Measurements from ENCODE around the gene UTP4.

Gene UTP4

DNA sequence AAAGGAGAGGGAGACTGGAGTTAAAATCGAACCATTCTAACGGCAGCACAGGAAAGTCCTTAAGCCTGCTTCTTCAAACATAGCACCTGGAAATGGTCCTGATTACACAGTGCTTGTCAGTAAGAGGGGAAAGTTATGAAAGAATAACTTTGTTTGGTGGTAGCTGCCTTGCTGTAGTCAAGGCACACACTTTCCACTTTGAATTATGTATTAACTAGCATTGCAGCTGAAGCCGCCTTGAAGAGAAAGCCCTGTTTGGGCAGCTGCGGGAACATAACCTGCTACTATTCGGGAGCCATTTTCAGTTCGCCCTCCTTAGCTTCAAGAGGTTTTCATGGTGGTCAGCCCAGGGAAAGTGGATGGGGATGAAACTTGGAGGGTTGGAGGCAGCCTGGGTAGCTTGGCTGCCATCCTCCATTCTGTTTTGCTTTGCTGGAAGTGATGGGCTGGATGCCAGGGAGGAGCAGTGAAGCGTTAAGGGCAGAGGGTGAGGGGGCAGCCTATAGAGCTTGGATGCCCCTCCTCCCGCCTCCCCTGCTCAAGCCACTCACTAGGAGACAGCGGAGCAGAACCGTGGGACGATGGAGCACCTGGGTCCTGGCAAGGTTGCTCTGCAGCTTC, 32.3 kb upstream of the UTP4 start:
- no peak overlapping the region for H3K9ac ChIP-seq (ENCODE audit: low read length)
- no peak overlapping the region for H3K27ac ChIP-seq (ENCODE audit: low read depth, low read length)
- no peak overlapping the region for H3K4me3 ChIP-seq (ENCODE audit: low read depth in 1 of 2, low read length in 2 of 2)

DNA sequence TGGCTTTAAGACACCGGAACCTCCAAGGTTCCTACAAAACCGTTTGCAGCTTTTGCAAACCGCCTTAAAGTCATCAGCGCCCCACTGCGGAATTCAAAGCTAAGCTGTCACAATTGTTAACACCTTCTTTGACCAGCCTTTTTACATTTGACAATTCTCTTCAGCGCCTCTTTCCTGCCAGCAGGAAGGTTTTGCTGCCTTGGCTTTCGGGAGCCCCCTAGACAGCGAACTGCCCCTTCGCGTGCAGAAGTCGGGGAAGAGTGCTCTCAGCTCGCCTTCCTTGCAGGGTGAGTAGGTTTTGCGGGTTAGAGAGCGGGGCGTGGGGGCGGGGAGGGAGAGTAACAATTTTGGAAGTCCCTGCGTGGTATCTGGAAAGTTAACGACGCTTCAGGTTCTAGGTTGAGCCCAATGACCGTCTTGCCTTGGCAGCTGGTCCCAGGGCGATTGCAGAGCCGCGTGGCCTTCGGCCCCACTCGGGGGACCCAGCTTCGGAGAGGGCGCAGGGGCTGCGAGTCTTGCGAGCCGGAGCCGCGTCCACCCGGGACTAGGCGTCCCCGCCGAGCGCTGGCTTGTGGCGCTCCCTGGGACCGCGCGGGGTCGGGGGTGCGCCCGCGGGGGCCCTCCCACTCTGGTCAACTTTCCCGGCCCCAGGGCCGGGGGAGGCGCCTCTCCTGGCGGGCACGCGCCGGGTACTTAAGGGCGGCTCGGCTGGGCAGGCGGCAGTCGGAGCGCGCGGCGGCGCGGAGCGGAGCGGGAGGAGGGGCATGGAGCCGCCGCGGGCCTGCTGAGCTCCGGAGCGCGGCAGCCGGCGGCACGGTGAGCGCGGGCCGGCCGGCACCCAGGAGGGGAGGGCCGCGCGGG, 26.7 kb upstream of the UTP4 start, which contains the start of gene HAS3:
Gene HAS3 (plus strand): TSS at position 153 of the 861 bp plus-strand sequence. CDS start 3,743 bp downstream, outside the sequence.
- H3K9ac ChIP-seq (ENCODE audit: low read length), result no peak within 1 kb of the TSS
- peak within 1 kb of the TSS; percentile 47 to 68 for H3K4me3 ChIP-seq (ENCODE audit: low read depth in 1 of 2, low read length in 2 of 2)
- peaks cover 24% of the 10 kb centered on the region for H3K4me1 ChIP-seq (ENCODE audit: insufficient read depth, low read length)
- H3K27ac ChIP-seq (ENCODE audit: low read depth, low read length), result no peak within 1 kb of the TSS
- peaks cover 6 to 31% of the 10 kb centered on the region in 2 donors for H3K27me3 ChIP-seq (ENCODE audit: control insufficient read depth in 1 of 2, insufficient read depth in 2 of 2, low read length in 2 of 2)
- no peaks in the 10 kb centered on the region for H3K9me3 ChIP-seq (ENCODE audit: low read length)
- H3K36me3 ChIP-seq (ENCODE audit: insufficient read depth, low read length), result peaks cover 5% of the 10 kb centered on the region

More for the DNA sequence above, 32.3 kb upstream of the UTP4 start:
- H3K9me3 ChIP-seq (ENCODE audit: low read length), result no peaks in the 10 kb centered on the region
- no peaks in the 10 kb centered on the region for H3K36me3 ChIP-seq (ENCODE audit: insufficient read depth, low read length)
- H3K4me1 ChIP-seq (ENCODE audit: insufficient read depth, low read length), result peaks cover 1% of the 10 kb centered on the region
- peaks cover 0 to 1% of the 10 kb centered on the region in 2 donors for H3K27me3 ChIP-seq (ENCODE audit: control insufficient read depth in 1 of 2, insufficient read depth in 2 of 2, low read length in 2 of 2)

DNA sequence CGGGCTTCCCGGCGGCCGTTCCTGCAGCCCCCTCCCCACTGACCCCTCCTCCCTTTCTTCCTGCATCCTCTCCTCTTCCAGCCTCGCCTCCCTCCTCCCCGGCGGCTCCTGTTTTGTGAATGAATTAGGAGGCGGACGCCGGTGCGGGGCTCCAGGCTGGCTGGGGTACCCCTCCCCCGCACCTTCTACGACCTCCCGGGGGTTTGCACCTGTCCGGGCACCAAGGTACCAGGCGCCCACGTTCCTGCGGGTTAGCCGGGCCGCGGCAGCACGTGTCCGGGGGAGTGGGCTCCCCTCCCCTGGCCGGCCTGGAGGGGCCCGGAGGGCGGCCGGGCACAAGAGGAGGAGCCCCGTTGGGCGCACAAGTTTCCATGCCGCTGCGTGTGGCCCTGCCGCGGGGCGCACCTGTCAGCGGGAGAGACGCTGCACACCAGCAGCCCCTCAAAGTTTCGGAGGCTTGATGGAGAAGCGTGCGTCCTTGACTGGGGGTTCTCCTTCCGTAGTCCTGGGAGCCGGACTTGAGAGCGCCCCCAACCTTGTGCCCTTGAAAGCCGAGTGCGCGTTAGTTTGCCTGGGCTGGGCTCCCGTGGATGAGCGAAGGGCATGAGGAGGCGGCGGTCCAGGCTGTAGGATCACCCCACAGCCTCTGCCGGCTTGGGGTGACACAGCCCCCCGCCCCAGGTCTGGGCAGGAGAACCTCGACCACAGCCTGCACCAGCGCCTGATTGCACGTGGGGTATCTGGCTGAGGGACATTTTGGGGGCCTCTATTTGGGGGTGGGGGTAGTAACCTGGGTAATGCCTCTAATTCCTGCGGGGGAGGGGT, 25.7 kb upstream of the UTP4 start:
- Histone ChIP-seq H3K27me3 (ENCODE audit: control insufficient read depth in 1 of 2, insufficient read depth in 2 of 2, low read length in 2 of 2) (peaks cover 6 to 31% of the 10 kb centered on the region in 2 donors), H3K9me3 (ENCODE audit: low read length) (no peaks in the 10 kb centered on the region), H3K36me3 (ENCODE audit: insufficient read depth, low read length) (peaks cover 5% of the 10 kb centered on the region), H3K4me3 (ENCODE audit: low read depth in 1 of 2, low read length in 2 of 2) (peak overlapping the region; percentile 42 to 45), H3K4me1 (ENCODE audit: insufficient read depth, low read length) (peaks cover 24% of the 10 kb centered on the region), H3K27ac (ENCODE audit: low read depth, low read length) (no peak overlapping the region), H3K9ac (ENCODE audit: low read length) (no peak overlapping the region)

DNA sequence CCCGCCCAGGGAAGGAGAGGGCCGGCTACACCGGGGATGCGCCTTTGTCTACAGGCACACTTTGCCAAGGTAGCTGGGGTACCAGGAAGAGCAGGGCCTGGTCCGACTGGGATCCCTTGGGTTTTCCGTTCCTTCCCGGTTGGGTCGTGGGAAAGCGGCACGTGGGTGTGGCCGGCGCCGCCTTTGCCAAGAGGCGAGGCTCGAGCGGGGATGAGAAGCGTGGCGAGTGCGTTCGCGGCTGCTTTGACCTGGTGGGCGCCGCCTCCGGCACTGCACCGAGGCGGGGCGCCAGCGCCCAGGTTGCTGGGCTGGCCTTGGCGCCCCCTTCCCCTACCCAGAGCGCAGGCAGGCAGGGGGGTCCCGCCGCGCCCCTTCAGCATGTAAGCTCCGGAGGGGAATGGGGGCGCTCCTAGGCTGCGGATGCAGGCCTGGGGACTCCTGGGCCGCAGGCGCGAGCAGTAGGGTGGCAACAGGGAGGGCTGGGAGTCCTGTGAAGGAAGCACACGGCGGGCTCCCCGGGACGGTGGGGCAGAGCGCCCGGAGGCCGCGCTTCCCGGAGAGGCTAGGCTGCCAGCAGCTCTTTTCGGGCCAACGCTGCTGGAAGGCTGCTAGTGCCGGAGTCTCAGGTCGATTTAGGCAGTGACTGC, 25.0 kb upstream of the UTP4 start:
- H3K4me3 ChIP-seq (ENCODE audit: low read depth in 1 of 2, low read length in 2 of 2), result peak overlapping the region; percentile 34 to 45
- H3K36me3 ChIP-seq (ENCODE audit: insufficient read depth, low read length), result peaks cover 5% of the 10 kb centered on the region
- peaks cover 6 to 31% of the 10 kb centered on the region in 2 donors for H3K27me3 ChIP-seq (ENCODE audit: control insufficient read depth in 1 of 2, insufficient read depth in 2 of 2, low read length in 2 of 2)
- no peak overlapping the region for H3K9ac ChIP-seq (ENCODE audit: low read length)
- peaks cover 24% of the 10 kb centered on the region for H3K4me1 ChIP-seq (ENCODE audit: insufficient read depth, low read length)
- H3K27ac ChIP-seq (ENCODE audit: low read depth, low read length), result no peak overlapping the region
- H3K9me3 ChIP-seq (ENCODE audit: low read length), result no peaks in the 10 kb centered on the region

DNA sequence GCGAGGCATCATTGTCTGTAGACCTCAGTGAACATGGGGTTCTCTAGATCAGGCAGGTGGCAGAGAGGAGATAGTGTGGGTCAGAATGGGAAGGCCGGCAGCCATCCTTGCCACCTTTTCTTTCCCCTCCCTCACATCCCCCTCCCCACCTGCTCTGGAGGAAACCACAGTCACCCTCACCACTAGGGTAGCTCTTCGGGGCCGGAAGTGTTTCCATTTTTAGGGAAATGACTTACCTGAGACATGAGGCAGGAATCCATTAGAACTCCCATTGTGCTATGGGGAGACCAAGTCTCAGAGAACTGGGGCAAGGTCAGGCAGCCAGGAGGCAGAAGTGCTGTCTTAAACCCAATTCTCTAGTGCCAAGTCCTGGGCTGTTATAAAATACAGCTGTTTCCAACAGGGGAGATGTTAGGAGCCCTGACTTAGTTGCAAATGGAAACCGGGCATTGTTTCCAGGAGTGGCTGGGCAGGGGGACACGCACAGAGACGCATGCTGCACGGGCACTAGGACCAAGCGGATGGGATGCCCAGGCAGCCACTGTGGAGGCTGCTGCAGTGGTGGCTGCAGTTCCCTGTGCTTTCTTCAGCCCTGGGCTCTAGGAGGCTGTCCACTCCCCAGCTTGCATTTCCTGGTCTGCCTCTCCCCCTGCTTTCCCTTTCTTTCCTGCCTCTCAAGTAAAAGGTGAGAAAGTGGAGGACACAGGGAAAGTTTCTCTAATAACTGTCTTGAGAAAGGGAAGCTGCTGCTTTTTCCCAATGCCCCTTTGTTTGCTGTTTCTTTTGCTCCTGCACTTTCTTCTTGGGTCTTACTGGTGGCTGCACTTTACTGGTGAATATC, 24.2 kb upstream of the UTP4 start:
- Histone ChIP-seq H3K4me1 (ENCODE audit: insufficient read depth, low read length) (peaks cover 24% of the 10 kb centered on the region), H3K4me3 (ENCODE audit: low read depth in 1 of 2, low read length in 2 of 2) (peak overlapping the region; percentile 34 to 45), H3K9me3 (ENCODE audit: low read length) (no peaks in the 10 kb centered on the region), H3K27me3 (ENCODE audit: control insufficient read depth in 1 of 2, insufficient read depth in 2 of 2, low read length in 2 of 2) (peaks cover 6 to 31% of the 10 kb centered on the region in 2 donors), H3K36me3 (ENCODE audit: insufficient read depth, low read length) (peaks cover 9% of the 10 kb centered on the region), H3K27ac (ENCODE audit: low read depth, low read length) (no peak overlapping the region), H3K9ac (ENCODE audit: low read length) (no peak overlapping the region)

DNA sequence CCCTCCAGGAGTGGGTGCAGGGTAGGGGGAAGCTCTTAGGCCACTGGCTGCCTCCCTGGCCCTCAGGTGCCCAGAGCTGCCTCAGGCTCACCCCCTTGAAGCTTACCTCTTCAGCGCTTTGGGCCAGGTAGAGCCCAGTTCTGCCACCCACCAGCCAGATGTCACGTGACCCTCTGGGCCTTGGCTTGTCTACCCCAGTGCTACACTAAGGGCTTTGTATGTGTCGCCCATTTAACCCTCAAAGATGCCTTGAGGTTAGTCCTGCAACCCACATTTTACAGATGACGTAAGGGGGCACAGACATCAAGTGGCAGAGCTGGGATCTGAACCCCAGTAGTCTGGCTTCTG, 23.6 kb upstream of the UTP4 start:
- Histone ChIP-seq H3K9ac (ENCODE audit: low read length) (no peak overlapping the region), H3K27me3 (ENCODE audit: control insufficient read depth in 1 of 2, insufficient read depth in 2 of 2, low read length in 2 of 2) (peaks cover 6 to 31% of the 10 kb centered on the region in 2 donors), H3K4me3 (ENCODE audit: low read depth in 1 of 2, low read length in 2 of 2) (no peak overlapping the region), H3K4me1 (ENCODE audit: insufficient read depth, low read length) (peaks cover 24% of the 10 kb centered on the region), H3K9me3 (ENCODE audit: low read length) (no peaks in the 10 kb centered on the region), H3K36me3 (ENCODE audit: insufficient read depth, low read length) (peaks cover 10% of the 10 kb centered on the region), H3K27ac (ENCODE audit: low read depth, low read length) (no peak overlapping the region)

DNA sequence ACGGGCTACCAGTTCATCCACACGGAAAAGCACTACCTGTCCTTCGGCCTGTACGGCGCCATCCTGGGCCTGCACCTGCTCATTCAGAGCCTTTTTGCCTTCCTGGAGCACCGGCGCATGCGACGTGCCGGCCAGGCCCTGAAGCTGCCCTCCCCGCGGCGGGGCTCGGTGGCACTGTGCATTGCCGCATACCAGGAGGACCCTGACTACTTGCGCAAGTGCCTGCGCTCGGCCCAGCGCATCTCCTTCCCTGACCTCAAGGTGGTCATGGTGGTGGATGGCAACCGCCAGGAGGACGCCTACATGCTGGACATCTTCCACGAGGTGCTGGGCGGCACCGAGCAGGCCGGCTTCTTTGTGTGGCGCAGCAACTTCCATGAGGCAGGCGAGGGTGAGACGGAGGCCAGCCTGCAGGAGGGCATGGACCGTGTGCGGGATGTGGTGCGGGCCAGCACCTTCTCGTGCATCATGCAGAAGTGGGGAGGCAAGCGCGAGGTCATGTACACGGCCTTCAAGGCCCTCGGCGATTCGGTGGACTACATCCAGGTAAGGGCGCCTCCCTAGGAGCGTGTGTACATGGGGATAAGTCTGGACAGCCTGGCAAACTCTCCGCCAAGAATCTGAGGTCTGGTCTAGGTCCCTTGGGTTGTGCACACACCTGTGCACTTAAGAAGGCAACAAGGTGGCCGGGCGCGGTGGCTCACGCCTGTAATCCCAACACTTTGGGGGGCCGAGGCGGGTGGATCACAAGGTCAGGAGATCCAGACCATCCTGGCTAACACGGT, 22.8 kb upstream of the UTP4 start:
- Histone ChIP-seq H3K36me3 (ENCODE audit: insufficient read depth, low read length) (peaks cover 16% of the 10 kb centered on the region), H3K27me3 (ENCODE audit: control insufficient read depth in 1 of 2, insufficient read depth in 2 of 2, low read length in 2 of 2) (peaks cover 6 to 31% of the 10 kb centered on the region in 2 donors), H3K9ac (ENCODE audit: low read length) (no peak overlapping the region), H3K4me3 (ENCODE audit: low read depth in 1 of 2, low read length in 2 of 2) (no peak overlapping the region), H3K9me3 (ENCODE audit: low read length) (no peaks in the 10 kb centered on the region), H3K27ac (ENCODE audit: low read depth, low read length) (no peak overlapping the region), H3K4me1 (ENCODE audit: insufficient read depth, low read length) (peaks cover 24% of the 10 kb centered on the region)

DNA sequence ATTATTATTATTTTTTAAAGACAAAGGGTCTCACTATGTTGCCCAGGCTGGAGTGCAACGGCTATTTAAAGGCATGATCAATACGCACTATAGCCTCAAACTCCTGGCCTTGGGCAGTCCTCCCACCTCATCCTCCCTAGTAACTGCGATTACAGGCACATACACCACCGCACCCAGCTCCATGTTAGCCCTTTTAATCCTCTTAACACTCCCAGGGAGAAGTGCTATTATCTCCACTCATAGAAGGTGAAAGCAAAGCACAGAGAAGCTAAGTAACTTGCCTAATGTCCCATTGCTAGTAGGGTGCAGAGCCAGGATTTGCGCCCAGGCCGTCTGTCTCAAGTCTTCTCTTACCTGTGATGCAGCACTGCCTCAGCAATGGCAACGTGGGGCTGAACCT, 22.0 kb upstream of the UTP4 start:
- no peaks in the 10 kb centered on the region for H3K9me3 ChIP-seq (ENCODE audit: low read length)
- peaks cover 21% of the 10 kb centered on the region for H3K36me3 ChIP-seq (ENCODE audit: insufficient read depth, low read length)
- no peak overlapping the region for H3K9ac ChIP-seq (ENCODE audit: low read length)
- no peak overlapping the region for H3K27ac ChIP-seq (ENCODE audit: low read depth, low read length)
- no peak overlapping the region for H3K4me3 ChIP-seq (ENCODE audit: low read depth in 1 of 2, low read length in 2 of 2)
- H3K4me1 ChIP-seq (ENCODE audit: insufficient read depth, low read length), result peaks cover 21% of the 10 kb centered on the region
- H3K27me3 ChIP-seq (ENCODE audit: control insufficient read depth in 1 of 2, insufficient read depth in 2 of 2, low read length in 2 of 2), result peaks cover 3 to 31% of the 10 kb centered on the region in 2 donors

DNA sequence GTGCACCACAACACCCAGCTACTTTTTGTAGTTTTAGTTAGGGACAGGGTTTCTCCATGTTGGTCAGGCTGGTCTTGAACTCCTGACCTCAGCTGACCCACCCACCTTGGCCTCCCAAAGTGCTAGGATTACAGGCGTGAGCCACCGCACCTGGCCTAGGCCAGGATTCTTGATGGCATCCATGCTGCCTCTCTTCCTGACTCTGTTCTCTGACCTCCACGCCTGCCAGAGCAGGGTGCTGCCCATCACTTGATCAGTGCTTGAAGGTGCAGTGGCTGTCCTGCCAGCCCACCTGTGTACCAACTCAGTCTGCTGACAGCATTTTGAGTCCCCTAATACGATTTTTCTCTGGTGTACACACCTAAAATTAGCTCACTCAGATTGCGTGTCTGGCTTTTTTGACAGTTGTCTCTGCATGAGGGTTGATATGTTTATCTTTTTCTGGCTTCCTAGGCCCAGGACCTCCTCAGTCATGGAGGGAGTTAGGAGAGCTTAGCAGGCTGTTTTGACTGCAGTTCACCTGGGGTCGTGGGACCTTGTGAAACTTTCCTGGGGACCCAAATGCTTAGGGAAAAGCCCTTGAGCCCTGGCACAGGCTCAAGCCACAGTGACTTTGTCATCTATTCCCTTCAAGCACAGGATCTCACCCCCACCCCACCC, 21.1 kb upstream of the UTP4 start:
- peaks cover 29% of the 10 kb centered on the region for H3K36me3 ChIP-seq (ENCODE audit: insufficient read depth, low read length)
- H3K27me3 ChIP-seq (ENCODE audit: control insufficient read depth in 1 of 2, insufficient read depth in 2 of 2, low read length in 2 of 2), result peaks cover 0 to 31% of the 10 kb centered on the region in 2 donors
- peaks cover 18% of the 10 kb centered on the region for H3K4me1 ChIP-seq (ENCODE audit: insufficient read depth, low read length)
- H3K4me3 ChIP-seq (ENCODE audit: low read depth in 1 of 2, low read length in 2 of 2), result no peak overlapping the region
- no peaks in the 10 kb centered on the region for H3K9me3 ChIP-seq (ENCODE audit: low read length)
- no peak overlapping the region for H3K9ac ChIP-seq (ENCODE audit: low read length)
- H3K27ac ChIP-seq (ENCODE audit: low read depth, low read length), result no peak overlapping the region
